Astrocyte of the spinal cord (primary cell): ENCODE data around the gene ODAPH.
"Not testable (repeated sequence)": the region's sequence is repeated elsewhere in the genome, so short reads cannot be mapped to it uniquely, and the experiment has no call there.

Experiments used
- DNase-seq: peaks from one replicate; pipeline ENCODE4 v3.0.0; 2011; ENCODE audit warnings: low read depth, low spot score
- H3K4me3 ChIP-seq: 2 replicates; pipeline ENCODE4 v1.5.1; 2011; ENCODE audit warnings: low read depth, mild to moderate bottlenecking, low read length, moderate library complexity
- CTCF ChIP-seq: IDR thresholded peaks from 2 replicates; pipeline ENCODE4 v1.5.1; 2012; ENCODE audit warnings: low read depth, mild to moderate bottlenecking, low read length, inconsistent platforms
- in situ Hi-C: cut with HindIII; loops from 2 replicates; pipeline ENCODE4 v1.10.0; 2017; ENCODE audit warnings: low sequenced_read_pairs

ODAPH gene

GRCh38 chr4:75537308-75537707 lies 18.6 kb upstream of the ODAPH start:
- DNase-seq, H3K4me3 ChIP-seq, in situ Hi-C loops: not testable (repeated sequence)

- no peak overlapping the region for H3K4me3 ChIP-seq
- in situ Hi-C loops, result no loop called here
- no peak for TF ChIP-seq CTCF
- DNase-seq, result peak; percentile 80
These were observed 13.0 kb upstream of the ODAPH start for GRCh38 chr4:75542824-75543223.

- DNase-seq, in situ Hi-C loops, H3K4me3 ChIP-seq: not testable (repeated sequence)
These were observed 11.6 kb upstream of the ODAPH start for GRCh38 chr4:75544220-75544619.

- DNase-seq, result no peak
- in situ Hi-C loops, result no loop called here
These were observed 11.0 kb upstream of the ODAPH start for GRCh38 chr4:75544870-75545269.

GRCh38 chr4:75545526-75545925 lies 10.3 kb upstream of the ODAPH start:
- TF ChIP-seq CTCF, result no peak
- DNase-seq, result peak; percentile 65
- in situ Hi-C loops, result no loop called here

More at GRCh38 chr4:75544870-75545269, 11.0 kb upstream of the ODAPH start:
- no peak overlapping the region for H3K4me3 ChIP-seq
- TF ChIP-seq CTCF, result no peak

GRCh38 chr4:75547647-75548387 lies 8.0 kb upstream of the ODAPH start:
- no peak for TF ChIP-seq CTCF
- no peak overlapping the region for H3K4me3 ChIP-seq
- no peak for DNase-seq
- in situ Hi-C loops, result no loop called here

More at GRCh38 chr4:75545526-75545925, 10.3 kb upstream of the ODAPH start:
- no peak overlapping the region for H3K4me3 ChIP-seq

- no peak for TF ChIP-seq CTCF
- H3K4me3 ChIP-seq, result no peak overlapping the region
- in situ Hi-C loops, result no loop called here
- no peak for DNase-seq
These were observed 6.8 kb upstream of the ODAPH start for GRCh38 chr4:75549019-75549418.
